CD14-positive monocyte (primary cell): ENCODE results near the gene PRRT2. TPM values are rescaled to one million over a fixed set of nuclear protein-coding genes. Genes with fewer than 3 reads are reported as not detected.

Experiments
- DNase-seq, 3 donors: peaks; one replicate each; pipeline ENCODE4 v3.0.0-alpha.2; 2011 to 2022
- H2AFZ ChIP-seq: 2 replicates; pipeline ENCODE4 v1.6.0; 2012; ENCODE audit warnings: mild to moderate bottlenecking, low read depth, low read length, inconsistent platforms; ENCODE audit not compliant: insufficient read depth, poor library complexity, severe bottlenecking
- H3K27ac ChIP-seq, 2 donors: 1 replicate in 1 of 2; 2 replicates in 1 of 2; pipeline ENCODE4 v1.5.1; 2012 to 2013; ENCODE audit warnings: low read length in 2 of 2, control low read depth in 1 of 2, inconsistent platforms in 1 of 2, low read depth in 1 of 2, mild to moderate bottlenecking in 1 of 2
- H3K27me3 ChIP-seq, 2 donors: one replicate each; pipeline versions ENCODE4 v1.6.0 to v1.6.1; 2011 to 2013; ENCODE audit warnings: low read length in 2 of 2; ENCODE audit not compliant: control insufficient read depth in 2 of 2, insufficient read depth in 2 of 2
- H3K36me3 ChIP-seq, 2 donors: replicated peaks in 1 of 2; 1 replicate in 1 of 2; 2 replicates in 1 of 2; pipeline versions ENCODE4 v1.5.1 to v1.6.1; 2012 to 2013; ENCODE audit warnings: low read length in 2 of 2, control low read depth in 1 of 2, inconsistent platforms in 1 of 2, mild to moderate bottlenecking in 1 of 2; ENCODE audit not compliant: insufficient read depth in 2 of 2, control insufficient read depth in 1 of 2
- H3K4me1 ChIP-seq, 2 donors: 1 replicate in 1 of 2; 2 replicates in 1 of 2; pipeline versions ENCODE4 v1.5.1 to v1.6.1; 2012 to 2013; ENCODE audit warnings: low read length in 2 of 2, control low read depth in 1 of 2, inconsistent platforms in 1 of 2, mild to moderate bottlenecking in 1 of 2, moderate library complexity in 1 of 2; ENCODE audit not compliant: insufficient read depth in 2 of 2, control insufficient read depth in 1 of 2
- H3K4me2 ChIP-seq: replicated peaks from 2 replicates; pipeline ENCODE3; 2012; ENCODE audit warnings: low read length, moderate library complexity, mild to moderate bottlenecking; ENCODE audit not compliant: poor library complexity, severe bottlenecking; ENCODE audit errors: extremely low read depth
- H3K4me3 ChIP-seq, 3 experiments: fragments of 200-600 bp in 1 of 3; sonication (generic) in 1 of 3; replicated peaks in 1 of 3; 1 replicate in 2 of 3; 2 replicates in 1 of 3; pipeline ENCODE4 v1.5.1; 2011 to 2013; ENCODE audit warnings: low read length in 3 of 3, mild to moderate bottlenecking in 3 of 3, control low read depth in 2 of 3, low read depth in 2 of 3, inconsistent platforms in 1 of 3, moderate library complexity in 1 of 3
- H3K79me2 ChIP-seq: 2 replicates; pipeline ENCODE4 v1.6.0; 2012; ENCODE audit warnings: mild to moderate bottlenecking, control low read depth, inconsistent platforms, low read length, moderate library complexity; ENCODE audit not compliant: insufficient read depth
- H3K9ac ChIP-seq: 2 replicates; pipeline ENCODE4 v1.6.0; 2017; ENCODE audit warnings: low read length, mild to moderate bottlenecking; ENCODE audit not compliant: insufficient read depth, poor library complexity, severe bottlenecking
- H3K9me3 ChIP-seq, 2 donors: replicated peaks in 1 of 2; 1 replicate in 1 of 2; 2 replicates in 1 of 2; pipeline versions ENCODE4 v1.5.1 to v1.6.1; 2012 to 2013; ENCODE audit warnings: low read length in 2 of 2, control low read depth in 1 of 2; ENCODE audit not compliant: control insufficient read depth in 1 of 2, insufficient read depth in 1 of 2
- H4K20me1 ChIP-seq: 2 replicates; pipeline ENCODE4 v1.6.0; 2012; ENCODE audit warnings: mild to moderate bottlenecking, low read length, control low read depth, moderate library complexity; ENCODE audit not compliant: insufficient read depth
- H3K27ac Mint-ChIP-seq, 7 donors: one replicate each; pipeline ENCODE4 v1.8.0; 2020; ENCODE audit warnings: mild to moderate bottlenecking in 7 of 7, mixed read lengths in 7 of 7, moderate library complexity in 6 of 7, inconsistent platforms in 2 of 7
- H3K27me3 Mint-ChIP-seq, 3 donors: one replicate each; pipeline ENCODE4 v1.8.0; 2021 to 2022; ENCODE audit warnings: low read depth in 3 of 3, mild to moderate bottlenecking in 3 of 3, mixed read lengths in 3 of 3, moderate library complexity in 3 of 3, inconsistent platforms in 1 of 3
- H3K36me3 Mint-ChIP-seq, 2 donors: one replicate each; pipeline ENCODE4 v1.8.0; 2020; ENCODE audit warnings: mixed read lengths in 2 of 2, inconsistent platforms in 1 of 2, mild to moderate bottlenecking in 1 of 2
- H3K4me1 Mint-ChIP-seq: one replicate; pipeline ENCODE4 v1.8.0; 2020; ENCODE audit warnings: mild to moderate bottlenecking, mixed read lengths
- H3K4me3 Mint-ChIP-seq, 2 donors: one replicate each; pipeline ENCODE4 v1.8.0; 2020; ENCODE audit warnings: mild to moderate bottlenecking in 2 of 2, mixed read lengths in 2 of 2, moderate library complexity in 1 of 2
- H3K9me3 Mint-ChIP-seq, 7 donors: one replicate each; pipeline ENCODE4 v1.8.0; 2020 to 2022; ENCODE audit warnings: mixed read lengths in 7 of 7, mild to moderate bottlenecking in 6 of 7, moderate library complexity in 6 of 7, inconsistent platforms in 2 of 7
- CTCF ChIP-seq: fragments of 200-600 bp; IDR thresholded peaks from one replicate; pipeline ENCODE4 v1.8.0; 2022; ENCODE audit warnings: antibody characterized with exemption, mild to moderate bottlenecking
- WGBS: methylation state at CpG from one replicate; pipeline ENCODE4 v1.1.5; 2013; ENCODE audit warnings: missing lambda C conversion rate; ENCODE audit not compliant: insufficient coverage; 5-methylcytosine and 5-hydroxymethylcytosine counted together
- intact Hi-C, 2 donors: fragments of 100-400 bp; cut with micrococcal nuclease; formaldehyde crosslinking; loops; one replicate each; pipeline versions ENCODE4 v1.15.0 to v1.15.1; 2023
- polyA plus RNA-seq, 3 donors: library from polyadenylated mRNA; depleted of rRNA in 1 of 3; unstranded in 2 of 3; stranded (reverse) in 1 of 3; fragments of 300-500 nt in 2 of 3; fragments of >200 nt in 1 of 3; fragmentation: Illumina TruSeq in 2 of 3; gene quantifications; 1 replicate in 2 of 3; 2 replicates in 1 of 3; pipeline ENCODE4 v1.2.3, GENCODE V29; 2012 to 2021

Gene PRRT2
- polyA plus RNA-seq, 3 donors: 0.04 TPM; not detected in 2

- H3K4me3 Mint-ChIP-seq: no peak overlapping the region
- no peaks in the 10 kb centered on the region for H3K27me3 ChIP-seq
- H3K27ac Mint-ChIP-seq: peak overlapping the region in 1 of 7 donors; percentile 66
- no peak overlapping the region for H3K27ac ChIP-seq
- H3K79me2 ChIP-seq: peaks cover 23% of the 10 kb centered on the region
- H2AFZ ChIP-seq: no peak overlapping the region
- peaks cover 0 to 3% (median 2%) of the 10 kb centered on the region in 3 donors for H3K27me3 Mint-ChIP-seq
- no peak for DNase-seq
- no peak for TF ChIP-seq CTCF
- peaks cover 23% of the 10 kb centered on the region for H4K20me1 ChIP-seq
- 95% methylated on average over 17 of the region's 19 CpGs for WGBS
- H3K4me1 Mint-ChIP-seq: peaks cover 23% of the 10 kb centered on the region
- H3K9me3 ChIP-seq: no peaks in the 10 kb centered on the region
- peaks cover 0 to 2% (median 0%) of the 10 kb centered on the region in 7 donors for H3K9me3 Mint-ChIP-seq
- intact Hi-C loops: no loop called here
- peaks cover 30 to 34% of the 10 kb centered on the region in 2 donors for H3K36me3 ChIP-seq
- no peak overlapping the region for H3K4me2 ChIP-seq
- H3K36me3 Mint-ChIP-seq: peaks cover 33 to 40% of the 10 kb centered on the region in 2 donors
- peaks cover 13 to 24% of the 10 kb centered on the region in 2 donors for H3K4me1 ChIP-seq
- H3K4me3 ChIP-seq: no peak overlapping the region
- H3K9ac ChIP-seq: no peak overlapping the region
Measured at GRCh38 chr16:29858974-29859373, 47.0 kb downstream of the PRRT2 start.

GRCh38 chr16:29860218-29860617 lies 48.2 kb downstream of the PRRT2 start:
- H3K9ac ChIP-seq: no peak overlapping the region
- H3K27ac Mint-ChIP-seq: no peak overlapping the region
- no peaks in the 10 kb centered on the region for H3K9me3 ChIP-seq
- peaks cover 23% of the 10 kb centered on the region for H3K4me1 Mint-ChIP-seq
- peaks cover 23% of the 10 kb centered on the region for H4K20me1 ChIP-seq
- no peak overlapping the region for H2AFZ ChIP-seq
- intact Hi-C loops: loop anchor here (5.0 to 10.0 kb wide), 4 partner anchors 38 to 115 kb away; partner anchors contain the start of genes KCTD13 (in 1 of the 2), MVP (in 1 of the 2), PAGR1 (in 1 of the 2) and TAOK2 (in 1 of the 2)
- peaks cover 33 to 40% of the 10 kb centered on the region in 2 donors for H3K36me3 Mint-ChIP-seq
- H3K4me3 Mint-ChIP-seq: no peak overlapping the region
- H3K9me3 Mint-ChIP-seq: peaks cover 0 to 2% (median 0%) of the 10 kb centered on the region in 7 donors
- H3K36me3 ChIP-seq: peaks cover 30 to 34% of the 10 kb centered on the region in 2 donors
- H3K27ac ChIP-seq: no peak overlapping the region
- TF ChIP-seq CTCF: no peak
- WGBS: 98% methylated on average over 5 of the region's 9 CpGs
- peaks cover 0 to 3% (median 2%) of the 10 kb centered on the region in 3 donors for H3K27me3 Mint-ChIP-seq
- no peak overlapping the region for H3K4me2 ChIP-seq
- peaks cover 13 to 24% of the 10 kb centered on the region in 2 donors for H3K4me1 ChIP-seq
- no peak overlapping the region for H3K4me3 ChIP-seq
- DNase-seq: no peak
- H3K27me3 ChIP-seq: no peaks in the 10 kb centered on the region
- H3K79me2 ChIP-seq: peaks cover 23% of the 10 kb centered on the region
